Measurements from ENCODE around the gene IGFBPL1.

IGFBPL1 gene

DNA sequence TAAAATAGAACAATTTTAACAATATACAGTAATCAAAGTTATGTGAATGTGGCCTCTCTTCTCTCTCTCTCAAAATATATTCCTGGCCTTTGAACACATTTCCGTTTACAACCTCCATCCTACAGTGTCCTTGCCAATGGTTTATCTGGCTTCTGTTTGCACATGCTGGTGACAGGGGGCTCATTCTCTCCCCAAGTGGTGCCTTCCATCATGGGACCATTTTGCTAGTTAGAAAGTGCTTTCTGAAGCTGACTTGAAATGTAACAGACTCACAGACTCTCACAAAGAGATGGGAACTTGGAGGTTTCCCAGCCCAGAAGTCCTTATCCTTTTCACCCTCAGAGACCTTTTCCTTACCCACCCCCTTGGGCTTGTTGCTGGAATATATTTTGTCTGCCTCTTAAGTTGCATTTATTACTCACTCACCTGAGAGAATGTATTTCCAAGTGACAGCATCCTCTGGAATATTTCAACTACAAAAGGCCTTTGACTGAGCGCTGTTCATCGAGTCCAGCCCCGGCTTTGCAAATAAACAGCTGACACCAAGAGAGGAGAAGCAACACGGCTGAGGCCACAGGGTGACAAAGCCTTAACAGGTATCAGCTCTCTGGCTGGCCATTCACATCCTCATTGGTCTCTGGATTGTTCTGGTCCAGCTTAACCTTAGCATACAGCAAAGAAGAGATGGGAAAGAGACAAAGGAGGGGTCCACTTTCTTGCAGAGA, 49.2 kb downstream of the IGFBPL1 start:
- DNase-seq (ENCODE audit: low spot score) = no peak
- CTCF ChIA-PET = no interaction called here
- TF ChIP-seq, protein P1, sequence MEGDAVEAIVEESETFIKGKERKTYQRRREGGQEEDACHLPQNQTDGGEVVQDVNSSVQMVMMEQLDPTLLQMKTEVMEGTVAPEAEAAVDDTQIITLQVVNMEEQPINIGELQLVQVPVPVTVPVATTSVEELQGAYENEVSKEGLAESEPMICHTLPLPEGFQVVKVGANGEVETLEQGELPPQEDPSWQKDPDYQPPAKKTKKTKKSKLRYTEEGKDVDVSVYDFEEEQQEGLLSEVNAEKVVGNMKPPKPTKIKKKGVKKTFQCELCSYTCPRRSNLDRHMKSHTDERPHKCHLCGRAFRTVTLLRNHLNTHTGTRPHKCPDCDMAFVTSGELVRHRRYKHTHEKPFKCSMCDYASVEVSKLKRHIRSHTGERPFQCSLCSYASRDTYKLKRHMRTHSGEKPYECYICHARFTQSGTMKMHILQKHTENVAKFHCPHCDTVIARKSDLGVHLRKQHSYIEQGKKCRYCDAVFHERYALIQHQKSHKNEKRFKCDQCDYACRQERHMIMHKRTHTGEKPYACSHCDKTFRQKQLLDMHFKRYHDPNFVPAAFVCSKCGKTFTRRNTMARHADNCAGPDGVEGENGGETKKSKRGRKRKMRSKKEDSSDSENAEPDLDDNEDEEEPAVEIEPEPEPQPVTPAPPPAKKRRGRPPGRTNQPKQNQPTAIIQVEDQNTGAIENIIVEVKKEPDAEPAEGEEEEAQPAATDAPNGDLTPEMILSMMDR (conservative IDR thresholded peaks at IDR 0.05; ENCODE audit: low read depth) = no peak
- H3K27ac ChIP-seq = no peak overlapping the region
- POLR2A ChIA-PET (ENCODE audit: low non-redundant PET) = no interaction called here

GRCh38 chr9:38373679-38374078, 50.6 kb downstream of the IGFBPL1 start:
- ChIA-PET POLR2A (ENCODE audit: low non-redundant PET) (no interaction called here), CTCF (no interaction called here)
- H3K27ac ChIP-seq = no peak overlapping the region
- TF ChIP-seq, protein P1 (conservative IDR thresholded peaks at IDR 0.05; ENCODE audit: low read depth) = no peak
- DNase-seq (ENCODE audit: low spot score) = no peak

GRCh38 chr9:38372762-38373619, 51.3 kb downstream of the IGFBPL1 start:
- TF ChIP-seq, protein P1 (conservative IDR thresholded peaks at IDR 0.05; ENCODE audit: low read depth) = no peak
- no peak for DNase-seq (ENCODE audit: low spot score)
- H3K27ac ChIP-seq = no peak overlapping the region
- CTCF ChIA-PET = interaction anchor here (1.0 to 1.5 kb wide), 2 partner anchors 28 to 459 kb away, joined by 4 to 7 read pairs; no protein-coding TSS in a partner anchor
- POLR2A ChIA-PET (ENCODE audit: low non-redundant PET) = no interaction called here

- POLR2A ChIA-PET (ENCODE audit: low non-redundant PET) = no interaction called here
- DNase-seq (ENCODE audit: low spot score) = peak; percentile 70
- CTCF ChIA-PET = interaction anchor here (1.4 to 1.5 kb wide), 2 partner anchors 29 to 250 kb away, joined by 5 to 7 read pairs; no protein-coding TSS in a partner anchor
- TF ChIP-seq, protein P1 (conservative IDR thresholded peaks at IDR 0.05; ENCODE audit: low read depth) = peak; percentile 60
- no peak overlapping the region for H3K27ac ChIP-seq
Observed at GRCh38 chr9:38371495-38371894, 52.8 kb downstream of the IGFBPL1 start.

GRCh38 chr9:38370176-38370575, 54.1 kb downstream of the IGFBPL1 start:
- CTCF ChIA-PET = interaction anchor here (1.4 kb wide), 1 partner anchor 251 kb away, joined by 5 read pairs; no protein-coding TSS in a partner anchor

DNA sequence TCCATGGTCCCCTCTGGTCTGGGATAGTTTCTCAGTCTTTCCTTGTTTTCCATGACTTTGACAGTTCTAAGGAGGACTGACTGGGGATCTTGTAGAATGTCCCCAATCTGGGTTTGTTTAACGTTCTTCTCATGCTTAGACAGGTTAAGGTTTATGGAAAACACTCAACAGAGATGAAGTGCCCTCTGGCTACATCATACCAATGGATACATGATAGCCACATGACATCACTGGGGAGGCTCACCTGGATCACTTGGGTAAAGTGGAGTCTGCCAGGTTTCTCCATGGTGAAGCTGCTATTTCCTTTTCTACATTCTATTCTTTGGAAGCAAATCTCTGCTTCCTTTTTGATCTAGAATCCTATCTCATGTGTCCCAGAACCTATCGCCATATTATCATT, 55.5 kb downstream of the IGFBPL1 start:
- DNase-seq (ENCODE audit: low spot score) = no peak
- H3K27ac ChIP-seq = no peak overlapping the region
- ChIA-PET POLR2A (ENCODE audit: low non-redundant PET) (no interaction called here), CTCF (no interaction called here)
- TF ChIP-seq, protein P1 (conservative IDR thresholded peaks at IDR 0.05; ENCODE audit: low read depth) = no peak

More at GRCh38 chr9:38370176-38370575, 54.1 kb downstream of the IGFBPL1 start:
- DNase-seq (ENCODE audit: low spot score) = no peak
- TF ChIP-seq, protein P1 (conservative IDR thresholded peaks at IDR 0.05; ENCODE audit: low read depth) = no peak
- no peak overlapping the region for H3K27ac ChIP-seq
- POLR2A ChIA-PET (ENCODE audit: low non-redundant PET) = no interaction called here
